ENCODE measurements around the gene RAVER2.

RAVER2 gene

GRCh38 chr1:64847666-64848065, 102.8 kb downstream of the RAVER2 start:
- no peak for DNase-seq (ENCODE audit: low read depth)

GRCh38 chr1:64848136-64848535, 103.3 kb downstream of the RAVER2 start:
- no peak for DNase-seq (ENCODE audit: low read depth)

GRCh38 chr1:64848803-64849202, 103.9 kb downstream of the RAVER2 start:
- DNase-seq (ENCODE audit: low read depth) = no peak

GRCh38 chr1:64849942-64850341, 105.1 kb downstream of the RAVER2 start:
- no peak for DNase-seq (ENCODE audit: low read depth)

- no peak for DNase-seq (ENCODE audit: low read depth)
Observed at GRCh38 chr1:64850846-64851245, 106.0 kb downstream of the RAVER2 start.

- DNase-seq (ENCODE audit: low read depth) = no peak
Observed at GRCh38 chr1:64851664-64852063, 106.8 kb downstream of the RAVER2 start.

- no peak for DNase-seq (ENCODE audit: low read depth)
Observed at GRCh38 chr1:64854674-64855073, 109.8 kb downstream of the RAVER2 start.

- DNase-seq (ENCODE audit: low read depth) = no peak
Observed at GRCh38 chr1:64855557-64855956, 110.7 kb downstream of the RAVER2 start.

- no peak for DNase-seq (ENCODE audit: low read depth)
Observed at GRCh38 chr1:64856553-64856952, 111.7 kb downstream of the RAVER2 start.

- DNase-seq (ENCODE audit: low read depth) = no peak
Observed at GRCh38 chr1:64857347-64857746, 112.5 kb downstream of the RAVER2 start.

GRCh38 chr1:64861611-64862010, 116.7 kb downstream of the RAVER2 start:
- DNase-seq (ENCODE audit: low read depth) = no peak

GRCh38 chr1:64864018-64864940, 119.4 kb downstream of the RAVER2 start:
- no peak for DNase-seq (ENCODE audit: low read depth)

GRCh38 chr1:64865105-64865757, 120.4 kb downstream of the RAVER2 start:
- no peak for DNase-seq (ENCODE audit: low read depth)

GRCh38 chr1:64866689-64867088, 121.8 kb downstream of the RAVER2 start:
- DNase-seq (ENCODE audit: low read depth) = no peak

GRCh38 chr1:64867266-64867665, 122.4 kb downstream of the RAVER2 start:
- no peak for DNase-seq (ENCODE audit: low read depth)

- DNase-seq (ENCODE audit: low read depth) = no peak
Observed at GRCh38 chr1:64871256-64871655, 126.4 kb downstream of the RAVER2 start.

- no peak for DNase-seq (ENCODE audit: low read depth)
Observed at GRCh38 chr1:64872067-64872466, 127.2 kb downstream of the RAVER2 start.

GRCh38 chr1:64873576-64873975, 128.7 kb downstream of the RAVER2 start:
- no peak for DNase-seq (ENCODE audit: low read depth)

- DNase-seq (ENCODE audit: low read depth) = no peak
Observed at GRCh38 chr1:64874666-64875065, 129.8 kb downstream of the RAVER2 start.

- no peak for DNase-seq (ENCODE audit: low read depth)
Observed at GRCh38 chr1:64875101-64875500, 130.2 kb downstream of the RAVER2 start.

GRCh38 chr1:64875606-64876005, 130.7 kb downstream of the RAVER2 start:
- DNase-seq (ENCODE audit: low read depth) = no peak

- no peak for DNase-seq (ENCODE audit: low read depth)
Observed at GRCh38 chr1:64877151-64877550, 132.3 kb downstream of the RAVER2 start.

- DNase-seq (ENCODE audit: low read depth) = no peak
Observed at GRCh38 chr1:64877598-64877997, 132.7 kb downstream of the RAVER2 start.
